ENCODE measurements around the gene CD27.
"Not testable (repeated sequence)": the region's sequence is repeated elsewhere in the genome, so short reads cannot be mapped to it uniquely, and the experiment has no call there.

Gene CD27

DNA sequence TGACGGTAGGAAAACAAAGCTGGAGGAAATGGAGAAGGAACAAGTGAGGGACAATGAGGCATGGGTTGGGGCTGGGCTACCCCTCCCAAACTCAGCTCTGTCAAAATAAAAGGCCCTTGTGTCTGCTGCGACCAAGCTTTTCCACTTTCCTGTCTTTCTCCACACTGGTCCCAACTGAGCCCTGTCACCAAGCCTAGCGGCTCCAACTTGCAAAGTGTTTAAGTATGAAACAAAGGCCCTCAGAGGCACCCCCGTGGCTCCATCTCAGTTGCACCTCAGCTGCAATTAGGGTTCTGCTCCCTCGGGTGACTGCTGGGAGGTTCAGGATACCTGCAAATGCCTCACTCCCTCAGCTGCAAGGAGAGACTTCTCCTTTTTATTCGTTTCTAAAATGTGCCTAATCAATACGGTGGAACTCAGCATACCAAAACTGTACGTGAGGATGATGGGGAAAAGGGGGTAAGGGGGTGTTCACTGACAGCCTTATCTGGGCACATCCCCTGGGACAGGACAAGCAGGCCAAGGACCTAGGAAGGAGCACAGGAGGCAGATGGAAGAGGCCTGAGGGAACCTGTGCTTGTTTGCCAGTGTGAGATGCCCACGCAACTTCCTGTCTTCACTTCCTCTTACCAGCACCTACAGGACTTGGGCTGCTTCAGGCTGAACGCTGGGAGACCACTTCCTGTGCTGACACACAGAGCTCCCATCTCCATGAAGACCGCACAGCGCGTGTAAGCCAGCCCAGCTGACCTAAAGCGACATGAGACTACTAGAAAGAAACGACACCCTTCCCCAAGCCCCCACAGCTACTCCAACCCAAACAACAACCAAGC is 16.9 kb downstream of the CD27 start:
- DNase-seq, result no peak

DNA sequence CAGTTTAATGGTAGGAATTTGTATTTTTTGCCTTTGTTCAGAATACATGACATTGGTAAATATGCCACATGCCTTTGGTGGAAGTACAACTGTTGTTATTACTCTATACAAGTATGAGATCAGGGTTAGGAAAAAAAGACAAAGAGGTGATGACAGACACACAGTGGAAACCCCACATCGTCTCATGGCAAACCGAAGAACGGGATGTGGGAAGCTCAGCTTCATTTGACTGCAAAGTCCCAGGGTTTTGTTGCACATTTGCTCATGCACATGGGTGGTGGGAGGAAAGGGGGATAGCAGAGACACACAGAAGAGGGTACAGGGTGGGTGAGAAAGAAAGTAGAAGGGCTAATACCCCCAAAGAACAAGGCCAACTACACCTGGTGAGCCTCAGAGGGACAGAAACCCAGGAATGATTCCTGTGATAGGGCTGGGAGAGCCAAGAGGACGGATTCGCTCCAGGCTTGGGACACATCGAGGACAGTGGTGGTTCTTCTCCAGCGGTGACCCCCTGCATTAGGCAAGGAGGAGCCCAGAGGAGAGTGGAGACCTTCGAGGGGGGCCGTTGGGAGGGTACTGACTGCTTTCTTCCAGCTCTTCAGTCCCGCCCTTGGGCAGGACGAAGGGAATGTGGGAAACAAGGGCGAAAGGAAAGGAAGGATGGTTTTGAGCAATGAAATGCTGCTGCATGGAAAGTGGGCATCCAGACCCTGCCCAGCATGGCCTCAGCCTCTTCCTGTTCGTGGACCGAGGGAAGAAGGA is 17.7 kb downstream of the CD27 start:
- no peak for DNase-seq

DNA sequence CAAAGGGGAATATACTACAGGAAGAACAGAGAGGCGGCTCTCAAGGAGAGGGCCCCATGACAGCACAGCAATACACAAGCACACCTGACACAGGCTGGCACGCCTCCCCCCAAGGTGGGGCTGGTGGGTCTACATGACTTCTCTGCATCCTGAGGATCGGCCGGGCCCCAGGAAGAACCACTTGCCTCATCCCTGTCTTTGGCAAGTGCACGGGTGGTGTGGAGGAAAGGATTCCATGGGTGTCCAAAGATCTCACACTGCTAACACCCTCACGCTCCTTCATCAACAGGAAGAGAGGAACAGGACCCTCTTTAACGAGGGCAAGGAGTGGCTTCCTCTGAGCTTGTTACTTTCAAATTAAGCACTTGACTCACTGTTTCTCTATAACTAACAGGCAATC is 18.5 kb downstream of the CD27 start:
- DNase-seq, result no peak

DNA sequence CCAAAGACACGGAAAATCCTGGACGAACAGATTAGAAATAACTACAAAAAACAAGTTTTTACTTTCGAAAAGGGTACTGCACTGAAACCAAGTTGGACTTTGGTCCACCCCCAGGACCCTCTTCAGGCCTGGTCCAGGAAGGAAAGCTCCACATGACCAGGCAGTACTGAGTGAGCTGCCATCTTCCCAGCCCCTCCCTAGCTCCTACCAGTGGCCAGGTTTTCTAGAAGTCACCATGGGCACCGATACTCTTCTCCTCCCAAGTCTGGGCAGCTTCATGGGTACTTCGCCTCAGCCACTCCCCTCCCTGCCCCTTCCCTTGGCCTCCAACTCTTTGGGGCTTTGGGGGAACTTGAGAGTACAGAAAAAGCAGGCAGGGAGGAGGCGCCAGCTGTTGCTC is 19.1 kb downstream of the CD27 start:
- DNase-seq, result no peak

DNA sequence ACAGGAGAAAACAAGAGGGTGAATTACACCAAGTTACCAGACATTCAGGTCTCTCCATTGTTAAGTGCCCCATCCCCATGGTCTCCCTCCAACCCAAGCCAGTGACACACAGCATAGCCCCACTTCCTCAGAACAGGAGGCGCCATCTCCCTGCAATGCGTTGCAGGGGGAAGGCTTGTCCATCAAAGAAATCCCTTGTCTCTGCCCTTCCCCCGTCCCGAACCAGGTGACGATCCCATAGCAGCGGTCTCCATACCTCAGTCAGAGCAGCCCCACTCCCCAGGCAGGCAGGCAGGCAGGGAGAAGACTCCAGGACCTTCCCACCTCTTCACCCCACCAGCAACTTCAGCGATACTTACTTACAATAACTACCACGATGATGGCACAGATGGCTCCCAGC is 19.8 kb downstream of the CD27 start:
- DNase-seq, result no peak

DNA sequence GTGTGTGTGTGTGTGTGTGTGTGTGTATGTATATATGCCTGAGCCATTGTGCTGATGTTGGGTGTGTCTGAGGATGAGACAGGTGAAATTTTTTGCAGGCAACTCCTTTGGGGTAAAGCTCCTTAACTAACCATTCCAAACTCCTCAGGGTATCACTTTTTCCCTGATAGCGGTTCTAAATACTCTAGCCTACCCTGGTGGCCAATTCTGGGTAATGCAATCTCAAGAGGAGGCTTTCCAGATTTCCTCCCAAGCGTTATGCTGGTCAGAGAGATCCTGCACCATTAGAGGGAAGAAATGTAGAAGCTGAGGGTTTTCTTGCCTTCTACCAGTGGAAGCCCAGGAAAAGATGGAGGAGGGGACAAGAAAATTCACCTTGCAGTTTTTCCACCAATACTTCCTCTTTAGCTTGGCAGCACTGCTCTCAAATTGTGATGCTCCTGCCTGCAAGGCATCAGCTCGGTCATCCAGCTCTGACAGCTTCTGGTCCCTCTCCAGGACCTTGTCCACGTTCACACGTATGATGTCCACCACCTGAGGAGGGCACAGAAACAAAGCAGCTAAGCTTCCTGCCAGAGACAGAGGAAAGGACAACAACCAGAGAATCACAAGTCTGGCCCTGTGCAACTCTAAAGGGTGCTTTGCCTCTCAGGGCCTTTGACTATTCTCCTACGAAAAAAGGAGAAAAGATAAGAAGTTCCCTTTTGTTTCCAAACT is 20.9 kb downstream of the CD27 start:
- DNase-seq, result peak; percentile 59 to 67

DNA sequence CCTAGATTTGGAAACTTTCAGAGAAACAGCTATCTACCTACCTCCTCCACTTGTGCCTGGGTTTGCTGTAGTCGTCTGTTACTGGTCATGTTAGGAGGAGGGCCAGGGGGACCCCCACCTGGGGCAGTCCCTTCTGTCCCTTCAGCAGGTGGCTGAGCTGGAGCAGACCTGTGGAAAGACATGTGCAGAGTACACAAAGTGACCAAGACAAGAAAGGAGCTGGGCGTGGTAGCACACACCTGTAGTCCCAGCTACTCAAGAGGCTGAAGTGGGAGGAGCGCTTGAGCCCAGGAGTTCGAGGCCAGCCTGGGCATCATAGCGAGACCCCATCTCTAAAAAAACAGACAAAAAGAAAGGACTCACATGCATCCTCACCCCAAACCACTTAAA is 21.4 kb downstream of the CD27 start:
- no peak for DNase-seq

DNA sequence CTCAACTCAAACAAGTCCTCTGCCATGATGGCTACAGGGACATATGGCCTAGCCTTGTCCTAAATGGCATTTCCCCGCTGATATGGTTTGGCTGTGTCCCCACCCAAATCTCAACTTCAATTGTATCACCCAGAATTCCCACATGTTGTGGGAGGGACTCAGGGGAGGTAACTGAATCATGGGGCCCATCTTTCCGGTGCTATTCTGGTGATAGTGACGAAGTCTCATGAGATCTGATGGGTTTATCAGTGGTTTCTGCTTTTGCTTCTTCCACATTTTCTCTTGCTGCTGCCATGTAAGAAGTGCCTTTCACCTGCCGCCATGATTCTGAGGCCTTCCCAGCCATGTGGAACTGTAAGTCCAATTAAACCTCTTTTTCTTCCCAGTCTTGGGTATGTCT is 22.0 kb downstream of the CD27 start:
- DNase-seq, result not testable (repeated sequence)

DNA sequence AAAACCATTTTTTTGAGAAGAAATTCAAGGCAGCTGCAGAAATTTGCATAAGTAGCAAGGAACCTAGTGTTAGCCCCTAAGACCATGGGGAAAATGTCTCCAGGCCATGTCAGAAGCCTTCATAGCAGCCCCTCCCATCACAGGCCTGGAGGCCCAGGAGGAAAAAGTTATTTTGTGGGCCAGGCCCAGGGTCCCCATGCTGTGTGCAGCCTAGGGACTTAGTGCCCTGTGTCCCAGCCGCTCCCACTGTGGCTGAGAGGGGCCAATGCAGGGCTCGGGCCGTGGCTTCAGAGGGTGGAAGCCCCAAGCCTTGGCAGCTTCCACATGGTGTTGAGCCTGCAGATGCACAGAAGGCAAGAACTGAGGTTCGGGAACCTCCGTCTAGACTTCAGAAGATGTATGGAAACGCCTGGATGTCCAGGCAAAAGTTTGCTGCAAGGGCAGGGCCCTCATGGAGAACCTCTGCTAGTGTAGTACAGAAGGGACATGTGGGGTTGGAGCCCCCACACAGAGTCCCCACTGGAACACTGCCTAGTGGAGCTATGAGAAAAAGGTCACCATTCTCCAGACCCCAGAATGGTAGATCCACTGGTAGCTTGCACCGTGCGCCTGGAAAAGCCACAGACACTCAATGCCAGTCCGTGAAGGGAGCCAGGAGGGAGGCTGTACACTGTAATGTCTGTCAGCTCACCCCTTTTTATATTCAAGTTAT is 23.0 kb downstream of the CD27 start:
- DNase-seq, result not testable (repeated sequence)

DNA sequence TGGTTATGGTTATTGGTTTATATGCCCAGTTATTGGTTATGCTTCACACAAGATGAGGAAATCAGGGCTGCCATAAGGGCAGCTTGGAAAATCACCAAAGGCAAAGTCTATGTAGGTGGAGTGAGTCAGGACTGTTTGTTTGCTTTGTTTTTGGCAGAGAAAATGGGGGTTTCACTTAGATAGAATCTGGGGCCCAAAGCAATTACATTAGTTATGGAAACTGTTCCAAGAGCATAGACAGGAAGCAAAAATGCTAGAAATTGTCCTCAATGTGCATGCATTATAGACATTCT is 23.5 kb downstream of the CD27 start:
- DNase-seq, result no peak

DNA sequence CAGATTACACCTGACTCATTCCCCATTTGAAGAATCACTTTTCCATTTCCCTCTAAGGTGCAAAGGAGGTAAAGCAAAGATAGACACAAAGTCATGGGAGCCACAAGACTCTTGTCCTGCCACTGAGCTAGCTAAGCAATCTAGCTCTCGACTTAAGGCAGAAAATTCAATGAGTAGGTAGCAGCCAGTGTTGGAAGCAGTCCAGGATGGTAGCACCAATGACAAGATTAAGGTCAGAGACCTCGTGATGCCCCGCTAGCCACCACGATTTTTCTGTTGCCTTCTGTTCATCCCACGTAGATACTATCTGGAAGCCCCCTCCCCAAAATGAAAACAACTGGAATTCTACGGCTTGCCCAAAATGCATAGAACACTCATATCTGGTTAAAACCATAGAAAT is 24.3 kb downstream of the CD27 start:
- DNase-seq, result no peak

DNA sequence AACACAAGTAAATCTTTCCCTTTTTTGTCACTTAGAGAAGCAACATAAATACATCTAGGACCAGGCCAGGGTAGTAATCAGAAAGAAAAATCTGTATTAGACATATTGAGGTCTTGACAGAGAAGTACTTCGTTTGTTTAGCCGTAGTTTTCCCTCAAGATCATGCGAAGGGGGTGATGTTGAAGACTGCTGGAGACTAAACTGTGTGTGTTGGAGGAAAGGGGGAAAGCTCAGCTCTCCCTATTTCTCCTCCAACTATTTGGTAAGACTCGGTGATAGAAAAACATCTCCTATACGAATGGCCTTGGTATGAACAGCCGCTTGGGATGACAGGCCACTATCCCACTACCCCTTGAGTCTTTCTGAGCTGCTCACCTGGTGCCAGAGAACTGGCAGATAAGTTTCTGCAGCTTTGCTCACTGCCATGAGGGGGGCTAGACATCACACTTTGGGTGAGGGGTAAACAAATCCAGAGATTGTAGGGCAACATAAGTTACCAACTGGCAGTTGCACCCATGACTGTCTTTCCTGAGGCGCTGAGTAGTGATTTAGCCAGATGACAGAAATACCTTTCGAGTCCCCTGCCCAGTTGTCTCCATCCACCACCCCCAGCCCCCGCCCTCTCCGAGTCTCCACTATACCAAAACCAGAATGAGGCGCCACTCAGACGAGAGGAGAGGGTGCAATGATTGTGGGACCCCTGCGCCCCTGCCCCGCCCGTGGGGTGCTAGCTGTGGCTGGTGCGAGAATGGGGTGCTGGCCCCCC is 25.0 kb downstream of the CD27 start:
- no peak for DNase-seq

DNA sequence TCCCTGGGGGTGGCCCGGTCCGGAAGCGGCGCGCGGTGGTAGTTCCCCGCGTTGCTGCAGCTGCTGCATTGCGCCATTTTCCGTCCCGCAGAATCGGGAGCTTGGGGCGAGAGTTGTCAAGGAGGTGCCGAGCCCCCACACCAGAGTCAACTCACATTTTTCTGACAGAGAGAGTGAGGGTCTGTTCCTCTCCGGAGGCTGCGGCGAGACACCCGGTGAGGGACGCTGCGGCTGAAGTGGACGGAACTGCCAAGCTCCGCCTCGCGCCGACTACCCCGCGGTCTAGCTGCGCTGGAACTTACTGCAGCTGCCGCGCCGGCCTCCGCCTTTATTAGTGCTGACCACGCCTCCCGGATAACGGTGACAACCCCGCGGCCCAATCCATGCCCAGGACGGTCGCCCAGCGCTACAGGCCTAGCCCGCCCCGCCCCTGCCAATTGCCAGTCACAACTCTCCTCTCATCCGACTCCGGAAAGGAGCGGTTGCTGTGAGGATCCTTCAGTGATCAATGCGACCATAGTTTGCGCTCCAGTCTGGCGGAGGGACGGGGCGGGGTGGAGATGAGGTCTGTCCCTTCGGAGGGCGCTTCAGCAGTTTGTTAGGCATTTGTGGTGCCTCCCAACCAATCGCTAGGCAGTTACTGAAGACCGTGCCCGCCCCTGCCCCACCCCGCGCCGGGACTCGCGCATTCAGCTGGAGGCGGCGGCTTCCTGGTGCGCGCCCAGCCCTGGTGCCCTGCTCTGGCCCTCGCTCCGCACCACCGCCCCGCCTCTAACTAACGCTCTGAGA is 25.8 kb downstream of the CD27 start, which contains the start of gene VAMP1:
TSS of gene VAMP1 (minus strand) at position 303 of the 789 bp plus-strand sequence. CDS start at position 157, 146 bp downstream.
- DNase-seq, result peak; percentile 95 to 96

DNA sequence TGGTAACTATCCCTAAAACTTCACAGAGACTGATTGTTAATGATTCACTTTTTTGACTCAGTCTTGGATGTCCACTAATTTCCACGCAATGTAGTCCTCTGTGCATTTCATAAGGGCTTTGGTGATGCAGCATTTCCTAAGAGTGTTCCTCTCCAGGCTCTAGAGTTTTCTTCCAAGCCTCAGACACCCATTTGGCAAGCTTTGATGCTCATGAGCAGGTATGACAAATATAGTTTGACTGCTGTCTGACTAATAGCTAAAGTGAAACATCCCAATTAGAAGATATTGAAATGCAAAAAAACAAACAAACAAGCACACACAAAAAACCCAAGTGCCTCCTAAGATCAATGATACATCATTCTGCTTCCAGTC is 27.2 kb downstream of the CD27 start:
- no peak for DNase-seq

DNA sequence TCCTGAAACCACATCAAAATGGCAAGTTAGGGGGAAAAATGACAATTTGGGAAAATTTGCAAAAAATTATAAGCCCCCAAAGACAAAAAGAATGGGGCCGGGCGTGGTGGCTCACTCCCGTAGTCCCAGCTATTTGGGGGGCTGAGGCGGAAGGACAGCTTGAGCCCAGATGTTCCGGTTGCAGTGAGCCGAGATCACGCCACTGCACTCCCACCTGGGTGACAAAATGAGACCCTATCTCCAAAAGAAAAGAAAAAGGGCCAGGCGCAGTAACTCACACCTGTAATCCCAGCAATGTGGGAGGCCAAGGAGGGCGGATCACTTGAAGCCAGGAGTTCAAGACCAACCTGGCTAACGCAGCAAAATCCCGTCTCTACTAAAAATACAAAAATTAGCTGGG is 27.7 kb downstream of the CD27 start:
- no peak for DNase-seq

DNA sequence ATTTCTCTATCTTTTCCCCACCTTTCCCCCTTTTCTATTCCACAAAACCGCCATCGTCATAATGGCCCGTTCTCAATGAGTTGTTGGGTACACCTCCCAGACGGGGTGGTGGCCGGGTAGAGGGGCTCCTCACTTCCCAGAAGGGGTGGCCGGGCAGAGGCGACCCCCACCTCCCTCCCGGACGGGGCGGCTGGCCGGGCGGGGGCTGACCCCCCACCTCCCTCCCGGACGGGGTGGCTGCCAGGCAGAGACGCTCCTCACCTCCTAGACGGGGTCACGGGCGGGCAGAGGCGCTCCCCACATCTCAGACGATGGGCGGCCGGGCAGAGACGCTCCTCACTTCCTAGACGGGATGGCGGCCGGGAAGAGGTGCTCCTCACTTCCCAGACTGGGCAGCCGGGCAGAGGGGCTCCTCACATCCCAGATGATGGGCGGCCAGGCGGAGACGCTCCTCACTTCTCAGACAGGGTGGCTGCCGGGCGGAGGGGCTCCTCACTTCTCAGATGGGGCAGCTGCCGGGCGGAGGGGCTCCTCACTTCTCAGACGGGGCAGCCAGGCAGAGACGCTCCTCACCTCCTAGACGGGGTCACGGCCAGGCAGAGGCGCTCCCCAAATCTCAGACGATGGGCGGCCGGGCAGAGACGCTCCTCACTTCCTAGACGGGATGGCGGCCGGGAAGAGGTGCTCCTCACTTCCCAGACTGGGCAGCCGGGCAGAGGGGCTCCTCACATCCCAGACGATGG is 30.6 kb downstream of the CD27 start:
- not testable (repeated sequence) for DNase-seq

DNA sequence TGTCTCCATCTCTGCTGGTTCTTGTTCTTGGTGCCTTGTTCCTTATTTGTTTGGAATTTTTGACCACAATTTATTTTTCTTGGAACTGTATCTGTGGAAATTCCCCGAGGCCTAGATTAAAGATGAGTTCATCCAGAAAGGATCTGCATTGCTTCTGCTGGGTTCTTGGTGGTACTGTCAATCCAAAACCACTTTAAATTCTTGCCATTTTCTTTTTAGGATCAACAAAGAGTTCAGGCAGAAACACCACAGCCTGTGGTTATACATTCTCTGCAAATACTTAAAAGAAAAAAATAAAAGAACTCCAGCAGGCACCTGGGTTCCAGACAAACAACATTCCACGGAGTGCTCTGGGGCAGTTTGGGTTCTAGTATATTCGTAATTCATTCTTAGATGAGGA is 31.7 kb downstream of the CD27 start:
- no peak for DNase-seq

DNA sequence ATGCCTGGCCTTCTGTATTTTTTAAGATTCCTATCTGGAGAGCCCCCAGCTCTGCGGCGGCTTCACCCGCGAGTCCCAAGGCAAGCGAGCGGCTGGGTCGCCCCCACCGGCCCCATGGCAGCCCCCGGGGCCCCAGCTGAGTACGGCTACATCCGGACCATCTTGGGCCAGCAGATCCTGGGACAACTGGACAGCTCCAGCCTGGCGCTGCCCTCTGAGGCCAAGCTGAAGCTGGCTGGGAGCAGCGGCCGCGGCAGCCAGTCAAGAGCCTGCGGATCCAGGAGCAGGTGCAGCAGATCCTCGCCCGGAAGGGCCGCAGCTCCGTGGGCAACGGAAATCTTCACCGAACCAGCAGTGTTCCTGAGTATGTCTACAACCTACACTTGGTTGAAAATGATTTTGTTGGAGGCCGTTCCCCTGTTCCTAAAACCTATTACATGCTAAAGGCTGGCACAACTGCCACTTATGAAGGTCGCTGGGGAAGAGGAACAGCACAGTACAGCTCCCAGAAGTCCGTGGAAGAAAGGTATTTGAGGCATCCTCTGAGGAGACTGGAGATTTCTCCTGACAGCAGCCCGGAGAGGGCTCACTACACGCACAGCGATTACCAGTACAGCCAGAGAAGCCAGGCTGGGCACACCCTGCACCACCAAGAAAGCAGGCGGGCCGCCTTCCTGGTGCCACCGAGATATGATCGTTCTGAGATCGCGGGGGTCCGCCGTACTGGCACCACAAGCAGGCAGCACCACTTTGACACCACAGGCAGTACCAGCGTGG is 33.0 kb downstream of the CD27 start:
- not testable (repeated sequence) for DNase-seq

DNA sequence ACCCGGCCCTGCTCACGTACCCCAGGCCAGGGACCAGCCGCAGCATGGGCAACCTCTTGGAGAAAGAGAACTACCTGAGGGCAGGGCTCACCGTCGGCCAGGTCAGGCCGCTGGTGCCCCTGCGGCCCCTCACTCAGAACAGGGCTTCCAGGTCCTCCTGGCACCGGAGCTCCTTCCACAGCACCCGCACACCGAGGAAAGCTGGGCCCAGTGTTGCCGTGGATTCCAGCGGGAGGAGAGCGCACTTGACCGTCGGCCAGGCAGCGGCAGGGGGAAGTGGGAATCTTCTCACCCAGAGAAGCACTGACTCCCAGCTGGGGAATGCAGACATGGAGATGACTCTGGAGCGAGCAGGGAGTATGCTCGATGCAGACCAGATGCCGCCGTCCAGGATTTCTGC is 33.7 kb downstream of the CD27 start:
- DNase-seq, result no peak

DNA sequence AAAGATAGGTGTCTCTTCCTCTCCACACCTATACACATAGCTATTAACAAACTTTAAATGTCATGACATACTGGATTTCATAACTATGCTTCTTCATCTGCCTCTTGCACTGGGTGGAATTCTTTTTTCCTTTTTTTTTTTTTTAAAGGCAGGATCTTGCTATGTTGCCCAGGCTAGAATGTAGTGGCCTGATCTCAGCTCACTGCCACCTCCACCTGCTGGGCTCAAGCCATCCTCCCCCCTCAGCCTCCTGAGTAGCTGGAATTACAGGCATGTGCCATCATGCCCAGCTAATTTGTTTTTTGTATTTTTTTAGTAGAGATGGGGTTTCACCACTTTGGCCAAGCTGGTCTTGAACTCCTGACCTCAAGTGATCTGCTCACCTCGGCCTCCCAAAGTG is 43.5 kb downstream of the CD27 start:
- no peak for DNase-seq
